Measurements from ENCODE around the gene OSBPL5. TPM values are rescaled to one million over a fixed set of nuclear protein-coding genes. Genes with fewer than 3 reads are reported as not detected.

Gene OSBPL5
- 34.4 and 44.7 TPM in 2 replicates for total RNA-seq

GRCh38 chr11:3165152-3165705 lies at the start of gene OSBPL5:
Gene OSBPL5, minus strand, starts transcription at chr11:3165310. Its CDS starts 36,162 bp downstream, at chr11:3129148.

GRCh38 chr11:3057069-3057963 lies 107.8 kb downstream of the OSBPL5 start, which contains the start of gene CARS1:
Gene CARS1, minus strand, starts transcription at chr11:3057423. Its CDS starts 56 bp downstream, at chr11:3057367.

Small RNAs within 50 kb of the gene (small RNA-seq; reads per million reads assigned to genes)
- gene RNU1-91P, result not detected

Other genes starting within 250 kb of the OSBPL5 start
- gene PHLDA2, start 235.9 kb downstream of the OSBPL5 start, total RNA-seq, result 7.2 and 8.8 TPM in 2 replicates
- 116 and 137 TPM in 2 replicates for gene NAP1L4, start 173.0 kb downstream of the OSBPL5 start, total RNA-seq
- gene CARS1, start 107.9 kb downstream of the OSBPL5 start, total RNA-seq, result 48.0 and 50.4 TPM in 2 replicates
- gene MRGPRG, start 53.5 kb upstream of the OSBPL5 start, total RNA-seq, result not detected in 2 replicates
- gene MRGPRE, start 67.1 kb upstream of the OSBPL5 start, total RNA-seq, result not detected in 2 replicates
- gene ZNF195, start 213.8 kb upstream of the OSBPL5 start, total RNA-seq, result 24.6 and 25.8 TPM in 2 replicates